ENCODE results near the gene R3HDM1. TPM values are rescaled to one million over a fixed set of nuclear protein-coding genes. Genes with fewer than 3 reads are reported as not detected.
"Not testable (repeated sequence)": the region's sequence is repeated elsewhere in the genome, so short reads cannot be mapped to it uniquely, and the experiment has no call there.

Gene R3HDM1
- total RNA-seq, 4 donors from 2014 or later = 18.2 to 42.4 (median 28.5) TPM

DNA sequence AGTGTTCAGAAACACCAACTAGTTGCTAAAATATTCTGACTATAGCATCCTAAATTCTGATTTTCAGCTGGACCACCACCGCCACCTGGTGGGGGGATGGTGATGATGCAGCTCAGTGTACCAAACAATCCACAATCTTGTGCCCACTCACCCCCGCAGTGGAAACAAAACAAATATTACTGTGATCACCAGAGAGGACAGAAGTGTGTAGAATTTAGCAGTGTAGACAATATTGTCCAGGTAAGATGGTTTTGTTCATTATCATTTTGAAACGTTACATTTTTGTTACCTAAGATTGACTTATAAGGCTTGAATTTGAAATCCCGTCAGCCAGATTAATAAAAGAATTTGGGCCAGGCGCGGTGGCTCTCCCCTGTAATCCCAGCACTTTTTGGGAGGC, 178.7 kb downstream of the R3HDM1 start:
- no peak overlapping the region for H3K27ac ChIP-seq
- peaks cover 0 to 7% (median 0%) of the 10 kb centered on the region in 3 donors for H3K36me3 ChIP-seq
- no peaks in the 10 kb centered on the region for H3K4me1 ChIP-seq
- no peaks in the 10 kb centered on the region for H3K27me3 ChIP-seq
- no peak overlapping the region for H3K4me3 ChIP-seq
- WGBS, 2 donors = 60 to 62% methylated on average over 6 of the region's 6 CpGs
- H3K9me3 ChIP-seq = no peaks in the 10 kb centered on the region
- peak; percentile 23 to 51 for DNase-seq (ENCODE audit: low spot score in 2 of 2)
- peak; percentile 84 to 91 (median 90) for TF ChIP-seq CTCF (IDR thresholded peaks at IDR 0.05)
- TF ChIP-seq EP300 (IDR thresholded peaks at IDR 0.05) = no peak

- H3K9me3 ChIP-seq; H3K27ac ChIP-seq; H3K27me3 ChIP-seq; DNase-seq (ENCODE audit: low spot score in 2 of 2); H3K4me3 ChIP-seq; H3K4me1 ChIP-seq: not testable (repeated sequence)
- H3K36me3 ChIP-seq = peaks cover 0 to 52% (median 0%) of the 10 kb centered on the region in 3 donors
- WGBS, 2 donors = 95% methylated on average over 9 of the region's 9 CpGs
Measured at GRCh38 chr2:135715086-135715485, 183.8 kb downstream of the R3HDM1 start.

GRCh38 chr2:135728064-135728743, 196.9 kb downstream of the R3HDM1 start:
- Histone ChIP-seq H3K9me3 (no peaks in the 10 kb centered on the region), H3K27me3 (no peaks in the 10 kb centered on the region), H3K4me3 (no peak overlapping the region), H3K36me3 (peaks cover 0 to 13% (median 0%) of the 10 kb centered on the region in 3 donors), H3K27ac (no peak overlapping the region), H3K4me1 (no peaks in the 10 kb centered on the region)
- TF ChIP-seq POLR2A (IDR thresholded peaks at IDR 0.05) (no peak), CTCF (IDR thresholded peaks at IDR 0.05) (no peak), EP300 (IDR thresholded peaks at IDR 0.05) (no peak)
- 27 to 34% methylated on average over 2 of the region's 2 CpGs for whole genome bisulfite sequencing, 2 donors
- no peak for DNase-seq (ENCODE audit: low spot score in 2 of 2)

GRCh38 chr2:135732561-135732960, 201.3 kb downstream of the R3HDM1 start:
- Histone ChIP-seq H3K9me3 (no peaks in the 10 kb centered on the region), H3K4me3 (no peak overlapping the region), H3K27ac (no peak overlapping the region), H3K4me1 (no peaks in the 10 kb centered on the region), H3K36me3 (no peaks in the 10 kb centered on the region), H3K27me3 (no peaks in the 10 kb centered on the region)
- 87 to 90% methylated on average over 5 of the region's 5 CpGs for WGBS, 2 donors
- no peak for TF ChIP-seq EP300 (IDR thresholded peaks at IDR 0.05)
- no peak for TF ChIP-seq POLR2A (IDR thresholded peaks at IDR 0.05)
- TF ChIP-seq CTCF (IDR thresholded peaks at IDR 0.05) = no peak
- no peak for DNase-seq (ENCODE audit: low spot score in 2 of 2)

DNA sequence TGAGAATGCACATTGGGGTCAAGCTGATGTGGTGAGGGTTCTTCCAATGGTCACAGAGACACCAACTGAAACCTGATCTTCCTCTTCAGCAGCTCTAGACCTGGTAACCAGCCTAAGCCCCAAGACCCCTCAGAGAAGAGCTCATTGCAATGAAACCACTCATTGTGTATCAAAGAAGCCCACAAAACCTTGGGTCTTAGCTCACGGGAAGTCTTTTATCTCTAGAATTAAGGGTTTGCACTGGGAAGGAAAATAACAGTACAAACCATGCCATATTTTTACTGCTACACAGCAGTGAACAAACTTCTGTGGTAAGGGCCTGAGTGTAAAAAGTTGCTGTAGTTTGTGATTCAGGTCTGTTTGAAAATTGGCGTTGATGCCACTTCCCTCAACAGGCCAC, 201.8 kb downstream of the R3HDM1 start:
- DNase-seq (ENCODE audit: low spot score in 2 of 2) = no peak
- no peaks in the 10 kb centered on the region for H3K36me3 ChIP-seq
- H3K4me3 ChIP-seq = no peak overlapping the region
- H3K4me1 ChIP-seq = no peaks in the 10 kb centered on the region
- no peak for TF ChIP-seq POLR2A (IDR thresholded peaks at IDR 0.05)
- TF ChIP-seq CTCF (IDR thresholded peaks at IDR 0.05) = no peak
- TF ChIP-seq EP300 (IDR thresholded peaks at IDR 0.05) = no peak
- H3K9me3 ChIP-seq = no peaks in the 10 kb centered on the region
- H3K27ac ChIP-seq = no peak overlapping the region
- no peaks in the 10 kb centered on the region for H3K27me3 ChIP-seq
- 79 to 89% methylated on average over 2 of the region's 2 CpGs for WGBS, 2 donors
